OCI-LY3 (cell line): ENCODE measurements around the gene ALDH1A3.

Experiments
- H2AFZ ChIP-seq: fragments of 200-600, 300-600 bp; shearing (Covaris generic); 2 replicates; pipeline ENCODE4 v1.6.0; 2014; ENCODE audit warnings: antibody characterized with exemption, low read depth, low read length
- H3K27ac ChIP-seq: fragments of 200-600, 300-600 bp; sonication (generic); 2 replicates; pipeline ENCODE4 v1.5.1; 2014; ENCODE audit warnings: mild to moderate bottlenecking, low read length, moderate library complexity, mixed read lengths
- H3K27me3 ChIP-seq: fragments of 200-600, 300-600 bp; sonication (generic); 2 replicates; pipeline ENCODE4 v1.6.1; 2014; ENCODE audit warnings: low read depth, low read length, mixed read lengths
- H3K36me3 ChIP-seq: fragments of 200-600, 300-600 bp; sonication (generic); replicated peaks from 2 replicates; pipeline ENCODE3; 2014; ENCODE audit warnings: low read depth, low read length, mixed read lengths
- H3K4me1 ChIP-seq: fragments of 300-600, 200-600 bp; sonication (generic); 2 replicates; pipeline ENCODE4 v1.6.1; 2014; ENCODE audit warnings: low read length, mixed read lengths
- H3K4me2 ChIP-seq: fragments of 200-600, 300-600 bp; sonication (generic); 2 replicates; pipeline ENCODE4 v1.6.1; 2014; ENCODE audit warnings: low read length, mixed read lengths
- H3K4me3 ChIP-seq: fragments of 300-600, 200-600 bp; sonication (generic); 2 replicates; pipeline ENCODE4 v1.5.1; 2014; ENCODE audit warnings: antibody characterized with exemption, mild to moderate bottlenecking, low read length, moderate library complexity
- H3K79me2 ChIP-seq: fragments of 300-600, 200-600 bp; shearing (Covaris generic); 2 replicates; pipeline ENCODE4 v1.6.1; 2014; ENCODE audit warnings: mild to moderate bottlenecking, low read length, mixed read lengths
- H3K9ac ChIP-seq: fragments of 300-600, 200-600 bp; shearing (Covaris generic); 2 replicates; pipeline ENCODE4 v1.6.0; 2014; ENCODE audit warnings: mild to moderate bottlenecking, low read length, moderate library complexity
- H3K9me3 ChIP-seq: fragments of 200-600, 300-600 bp; shearing (Covaris generic); 2 replicates; pipeline ENCODE4 v1.6.1; 2014; ENCODE audit warnings: low read length, mixed read lengths; ENCODE audit not compliant: insufficient read depth
- H4K20me1 ChIP-seq: fragments of 200-600, 300-600 bp; sonication (generic); 2 replicates; pipeline ENCODE4 v1.6.1; 2016; ENCODE audit warnings: low read length, mixed read lengths; ENCODE audit not compliant: insufficient read depth
- EZH2phosphoT487 ChIP-seq: fragments of 200-600 bp; shearing (Covaris generic); IDR thresholded peaks from 2 replicates; pipeline ENCODE4 v1.6.1; 2018; ENCODE audit warnings: antibody characterized with exemption, mixed run types, low read depth
- TF ChIP-seq, protein P1 (sequence below): fragments of 200-600, 300-600 bp; sonication (generic); IDR thresholded peaks from 2 replicates; pipeline ENCODE4 v1.5.1; 2014; ENCODE audit warnings: antibody characterized with exemption, low read length, low read depth

The ALDH1A3 gene

DNA sequence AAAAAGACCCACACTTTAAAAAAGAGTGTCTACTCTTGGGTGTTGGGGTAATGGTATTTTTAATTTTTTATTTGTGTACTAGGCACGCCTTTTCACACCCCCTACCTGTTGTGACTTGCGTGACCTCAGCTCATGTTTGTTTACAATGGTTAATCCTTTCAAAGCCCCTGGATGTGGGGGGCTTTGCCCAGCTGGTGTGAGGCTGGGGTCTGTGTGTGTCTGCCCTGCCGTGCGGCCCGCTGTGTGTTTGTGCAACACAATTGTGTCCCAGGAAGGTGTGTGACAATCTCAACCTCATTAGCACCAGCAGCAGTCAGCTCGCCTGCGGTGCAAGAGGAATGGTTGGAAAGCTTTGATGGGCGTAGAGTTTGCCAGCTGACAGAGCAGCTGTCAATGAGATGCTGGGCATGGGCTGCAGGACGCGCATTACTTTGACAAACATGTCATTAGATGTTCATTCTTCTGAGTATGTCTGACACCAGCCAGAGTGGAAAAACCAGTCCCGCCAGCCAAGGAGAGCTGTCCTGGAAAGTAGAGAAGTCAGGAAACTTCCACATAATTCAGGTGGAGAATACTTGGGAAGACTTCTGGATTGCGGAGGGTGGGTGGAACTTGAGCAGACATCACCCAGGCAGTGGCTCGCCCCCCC is 49.1 kb downstream of the ALDH1A3 start:
- no peak overlapping the region for H3K4me3 ChIP-seq
- no peak overlapping the region for H3K27ac ChIP-seq
- no peak overlapping the region for H3K4me2 ChIP-seq
- peaks cover 55% of the 10 kb centered on the region; the same call in 1 of the 2 replicates for H4K20me1 ChIP-seq
- H3K79me2 ChIP-seq, result peaks cover 35% of the 10 kb centered on the region
- no peaks in the 10 kb centered on the region for H3K27me3 ChIP-seq
- peaks cover 76% of the 10 kb centered on the region for H3K36me3 ChIP-seq
- TF ChIP-seq EZH2phosphoT487, result no peak
- TF ChIP-seq, protein P1, sequence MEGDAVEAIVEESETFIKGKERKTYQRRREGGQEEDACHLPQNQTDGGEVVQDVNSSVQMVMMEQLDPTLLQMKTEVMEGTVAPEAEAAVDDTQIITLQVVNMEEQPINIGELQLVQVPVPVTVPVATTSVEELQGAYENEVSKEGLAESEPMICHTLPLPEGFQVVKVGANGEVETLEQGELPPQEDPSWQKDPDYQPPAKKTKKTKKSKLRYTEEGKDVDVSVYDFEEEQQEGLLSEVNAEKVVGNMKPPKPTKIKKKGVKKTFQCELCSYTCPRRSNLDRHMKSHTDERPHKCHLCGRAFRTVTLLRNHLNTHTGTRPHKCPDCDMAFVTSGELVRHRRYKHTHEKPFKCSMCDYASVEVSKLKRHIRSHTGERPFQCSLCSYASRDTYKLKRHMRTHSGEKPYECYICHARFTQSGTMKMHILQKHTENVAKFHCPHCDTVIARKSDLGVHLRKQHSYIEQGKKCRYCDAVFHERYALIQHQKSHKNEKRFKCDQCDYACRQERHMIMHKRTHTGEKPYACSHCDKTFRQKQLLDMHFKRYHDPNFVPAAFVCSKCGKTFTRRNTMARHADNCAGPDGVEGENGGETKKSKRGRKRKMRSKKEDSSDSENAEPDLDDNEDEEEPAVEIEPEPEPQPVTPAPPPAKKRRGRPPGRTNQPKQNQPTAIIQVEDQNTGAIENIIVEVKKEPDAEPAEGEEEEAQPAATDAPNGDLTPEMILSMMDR, result no peak
- peaks cover 3% of the 10 kb centered on the region; the same call in 1 of the 2 replicates for H3K9me3 ChIP-seq
- no peak overlapping the region for H3K9ac ChIP-seq
- H2AFZ ChIP-seq, result no peak overlapping the region
- peaks cover 34% of the 10 kb centered on the region for H3K4me1 ChIP-seq

DNA sequence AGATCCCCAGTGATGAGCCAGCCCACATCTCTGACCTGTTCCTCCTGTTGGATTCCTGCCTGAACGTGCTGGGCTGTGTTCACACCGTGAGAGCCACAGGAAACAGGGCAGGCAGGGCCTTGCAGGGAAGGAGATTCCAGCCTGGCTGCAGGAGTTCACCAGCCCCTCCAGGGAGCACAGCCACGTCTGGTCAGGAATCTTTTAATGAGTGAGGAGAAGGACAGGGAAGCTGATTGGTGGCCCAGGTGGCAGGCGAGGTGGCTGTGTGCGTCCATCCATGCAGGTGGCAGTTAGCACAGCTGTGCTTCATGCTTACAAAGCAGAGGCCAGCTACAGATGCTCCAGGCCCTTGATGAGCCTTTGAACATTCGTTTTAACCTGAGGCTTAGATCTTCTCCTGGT is 50.0 kb downstream of the ALDH1A3 start:
- no peak overlapping the region for H3K4me2 ChIP-seq
- H3K4me1 ChIP-seq, result peaks cover 40% of the 10 kb centered on the region
- peaks cover 3% of the 10 kb centered on the region; the same call in 1 of the 2 replicates for H3K9me3 ChIP-seq
- H3K79me2 ChIP-seq, result peaks cover 26% of the 10 kb centered on the region
- H2AFZ ChIP-seq, result no peak overlapping the region
- TF ChIP-seq EZH2phosphoT487, result no peak
- TF ChIP-seq, protein P1, result no peak
- H3K9ac ChIP-seq, result no peak overlapping the region
- peaks cover 71% of the 10 kb centered on the region for H3K36me3 ChIP-seq
- no peaks in the 10 kb centered on the region for H3K27me3 ChIP-seq
- no peak overlapping the region for H3K27ac ChIP-seq
- no peak overlapping the region for H3K4me3 ChIP-seq
- peaks cover 47% of the 10 kb centered on the region; the same call in 1 of the 2 replicates for H4K20me1 ChIP-seq

GRCh38 chr15:100930306-100930848 is 50.7 kb downstream of the ALDH1A3 start:
- Histone ChIP-seq H3K27ac (no peak overlapping the region), H3K4me2 (no peak overlapping the region), H4K20me1 (peaks cover 47% of the 10 kb centered on the region; the same call in 1 of the 2 replicates), H2AFZ (no peak overlapping the region), H3K9ac (no peak overlapping the region), H3K4me3 (no peak overlapping the region), H3K27me3 (no peaks in the 10 kb centered on the region), H3K9me3 (peaks cover 3% of the 10 kb centered on the region; the same call in 1 of the 2 replicates), H3K4me1 (peaks cover 45% of the 10 kb centered on the region), H3K36me3 (peaks cover 70% of the 10 kb centered on the region), H3K79me2 (peaks cover 27% of the 10 kb centered on the region)
- TF ChIP-seq, protein P1, result no peak
- TF ChIP-seq EZH2phosphoT487, result no peak

DNA sequence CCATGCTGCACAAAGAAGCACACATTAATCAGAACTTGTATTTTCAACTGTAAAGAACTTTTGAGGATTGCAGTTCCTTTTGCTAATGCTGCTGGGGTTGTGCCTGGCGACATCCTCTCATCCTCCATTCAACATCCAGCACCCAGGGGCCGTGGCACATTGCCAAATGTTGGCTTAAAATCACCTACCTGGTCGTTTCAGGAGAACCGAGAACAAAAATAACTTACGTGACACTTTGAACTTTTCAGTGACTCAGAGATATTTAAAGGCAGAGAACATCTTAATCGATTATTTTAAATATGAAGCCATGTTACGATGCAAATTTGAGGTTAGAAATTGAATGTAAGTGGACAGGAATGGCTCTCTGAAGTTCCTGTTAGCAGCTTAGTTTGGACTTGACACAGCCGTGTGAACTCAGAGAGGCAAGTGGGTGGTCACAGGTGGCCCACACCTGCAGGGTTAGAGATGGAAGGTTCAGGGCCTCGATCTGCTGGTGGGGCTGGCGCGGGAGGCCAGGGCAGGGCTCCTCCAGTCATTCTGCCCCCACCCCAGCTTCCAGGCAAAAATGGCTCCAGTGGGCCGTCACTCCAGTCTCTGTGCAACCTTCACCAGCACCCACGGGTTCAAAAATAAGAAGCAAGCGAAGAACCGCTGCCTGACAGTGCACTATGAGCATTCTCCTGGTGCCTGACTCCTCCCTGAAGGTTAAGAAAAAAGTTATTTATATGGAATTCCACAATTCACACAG is 51.7 kb downstream of the ALDH1A3 start:
- H4K20me1 ChIP-seq, result peaks cover 47% of the 10 kb centered on the region; the same call in 1 of the 2 replicates
- no peak overlapping the region for H3K4me3 ChIP-seq
- H2AFZ ChIP-seq, result no peak overlapping the region
- TF ChIP-seq, protein P1, result no peak
- no peak for TF ChIP-seq EZH2phosphoT487
- H3K4me2 ChIP-seq, result no peak overlapping the region
- no peak overlapping the region for H3K9ac ChIP-seq
- H3K4me1 ChIP-seq, result peaks cover 42% of the 10 kb centered on the region
- no peaks in the 10 kb centered on the region for H3K27me3 ChIP-seq
- peaks cover 3% of the 10 kb centered on the region; the same call in 1 of the 2 replicates for H3K9me3 ChIP-seq
- H3K36me3 ChIP-seq, result peaks cover 68% of the 10 kb centered on the region
- peaks cover 20% of the 10 kb centered on the region for H3K79me2 ChIP-seq
- no peak overlapping the region for H3K27ac ChIP-seq
